Astrocyte of the cerebellum (primary cell): Measurements from ENCODE around the gene VSTM1.

Experiments used
- DNase-seq: peaks from one replicate; pipeline ENCODE4 v3.0.0-alpha.2; 2011; ENCODE audit warnings: low read depth
- H3K4me3 ChIP-seq: 2 replicates; pipeline ENCODE4 v1.5.1; 2011; ENCODE audit warnings: mild to moderate bottlenecking, low read depth, low read length, moderate library complexity
- in situ Hi-C: cut with HindIII; loops from 2 replicates; pipeline ENCODE4 v1.10.0; 2017; ENCODE audit warnings: low sequenced_read_pairs
- TF ChIP-seq, protein P1 (sequence below): IDR thresholded peaks from 2 replicates; pipeline ENCODE4 v1.5.1; 2012; ENCODE audit warnings: low read length, low read depth, moderate library complexity, mild to moderate bottlenecking; ENCODE audit errors: missing control alignments

Gene VSTM1

DNA sequence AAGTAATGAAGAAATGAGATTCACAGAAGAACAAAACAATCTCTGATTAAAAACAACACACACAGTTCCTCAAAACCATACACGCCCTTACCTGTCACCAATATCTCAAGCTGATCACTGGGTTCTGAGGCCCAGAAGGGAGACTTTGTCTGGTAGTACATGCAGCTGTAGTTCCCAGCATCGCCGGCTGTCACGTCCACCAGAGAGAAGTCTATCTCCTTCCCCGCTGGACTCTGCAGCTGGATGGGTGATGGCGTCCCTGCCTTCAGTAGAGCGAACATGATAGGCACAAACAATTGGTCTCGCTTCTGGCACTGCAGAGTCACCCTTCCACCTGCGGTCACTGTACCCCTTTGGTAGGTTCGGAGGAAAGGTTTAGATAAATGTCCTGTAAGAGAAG, 10.1 kb upstream of the VSTM1 start:
- in situ Hi-C loops, result no loop called here
- no peak for DNase-seq
- TF ChIP-seq, protein P1, sequence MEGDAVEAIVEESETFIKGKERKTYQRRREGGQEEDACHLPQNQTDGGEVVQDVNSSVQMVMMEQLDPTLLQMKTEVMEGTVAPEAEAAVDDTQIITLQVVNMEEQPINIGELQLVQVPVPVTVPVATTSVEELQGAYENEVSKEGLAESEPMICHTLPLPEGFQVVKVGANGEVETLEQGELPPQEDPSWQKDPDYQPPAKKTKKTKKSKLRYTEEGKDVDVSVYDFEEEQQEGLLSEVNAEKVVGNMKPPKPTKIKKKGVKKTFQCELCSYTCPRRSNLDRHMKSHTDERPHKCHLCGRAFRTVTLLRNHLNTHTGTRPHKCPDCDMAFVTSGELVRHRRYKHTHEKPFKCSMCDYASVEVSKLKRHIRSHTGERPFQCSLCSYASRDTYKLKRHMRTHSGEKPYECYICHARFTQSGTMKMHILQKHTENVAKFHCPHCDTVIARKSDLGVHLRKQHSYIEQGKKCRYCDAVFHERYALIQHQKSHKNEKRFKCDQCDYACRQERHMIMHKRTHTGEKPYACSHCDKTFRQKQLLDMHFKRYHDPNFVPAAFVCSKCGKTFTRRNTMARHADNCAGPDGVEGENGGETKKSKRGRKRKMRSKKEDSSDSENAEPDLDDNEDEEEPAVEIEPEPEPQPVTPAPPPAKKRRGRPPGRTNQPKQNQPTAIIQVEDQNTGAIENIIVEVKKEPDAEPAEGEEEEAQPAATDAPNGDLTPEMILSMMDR, result no peak
- no peak overlapping the region for H3K4me3 ChIP-seq

- DNase-seq, result no peak
- TF ChIP-seq, protein P1, result no peak
- no peak overlapping the region for H3K4me3 ChIP-seq
- in situ Hi-C loops, result no loop called here
Measured at GRCh38 chr19:54069470-54069869, 5.8 kb upstream of the VSTM1 start.

DNA sequence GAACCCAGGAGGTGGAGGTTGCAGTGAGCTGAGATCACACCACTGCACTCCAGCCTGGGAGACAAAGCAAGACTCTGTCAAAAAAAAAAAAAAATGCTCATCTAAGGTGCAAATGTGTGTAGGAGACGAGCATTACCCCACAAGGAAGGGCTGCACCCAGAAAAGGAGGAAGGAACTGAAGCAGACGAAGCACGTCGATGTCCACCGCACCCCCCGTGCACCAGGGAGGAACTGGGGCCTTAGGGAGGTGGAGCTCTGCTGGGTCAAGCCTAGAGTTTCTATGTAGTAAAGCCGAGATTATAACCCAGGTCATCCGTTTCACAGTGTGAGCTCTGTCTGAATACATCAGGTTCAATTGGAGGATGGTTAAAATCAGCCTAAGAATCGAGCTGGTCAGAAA, 1.1 kb downstream of the VSTM1 start:
- no peak for DNase-seq
- no peak overlapping the region for H3K4me3 ChIP-seq
- TF ChIP-seq, protein P1, result no peak
- in situ Hi-C loops, result no loop called here

GRCh38 chr19:54047616-54048015, 16.1 kb downstream of the VSTM1 start:
- TF ChIP-seq, protein P1, result no peak
- no peak for DNase-seq
- in situ Hi-C loops, result loop anchor here (25.0 kb wide), 1 partner anchor 135 kb away; the partner anchor contains the start of gene CACNG7
- H3K4me3 ChIP-seq, result no peak overlapping the region

GRCh38 chr19:54045771-54046170, 17.9 kb downstream of the VSTM1 start:
- in situ Hi-C loops, result loop anchor here (25.0 kb wide), 1 partner anchor 133 kb away; the partner anchor contains the start of gene CACNG7
- no peak overlapping the region for H3K4me3 ChIP-seq
- DNase-seq, result no peak
- TF ChIP-seq, protein P1, result no peak

DNA sequence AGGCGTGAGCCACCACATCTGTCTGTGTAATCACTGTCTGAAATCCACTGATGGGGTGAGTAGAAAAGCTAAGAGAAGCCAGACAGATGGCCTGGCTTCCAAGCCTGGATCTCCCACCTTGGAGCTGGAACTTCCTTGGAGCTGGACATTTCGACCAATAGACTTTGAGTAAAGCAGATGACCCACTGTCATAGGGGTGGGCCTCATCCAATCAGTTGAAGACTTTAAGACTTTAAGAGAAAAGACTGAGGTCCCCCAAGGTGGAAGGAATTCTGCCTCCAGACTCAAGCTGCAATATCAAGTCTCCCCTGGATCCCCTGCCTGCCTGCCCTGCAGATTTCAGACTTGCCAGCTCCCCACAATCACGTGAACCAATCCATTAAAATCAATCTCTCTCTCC, 20.7 kb downstream of the VSTM1 start:
- H3K4me3 ChIP-seq, result no peak overlapping the region
- DNase-seq, result no peak
- TF ChIP-seq, protein P1, result no peak
- in situ Hi-C loops, result loop anchor here (25.0 kb wide), 1 partner anchor 131 kb away; the partner anchor contains the start of gene CACNG7
